ENCODE data around the gene RAB12. TPM values are rescaled to one million over a fixed set of nuclear protein-coding genes. Genes with fewer than 3 reads are reported as not detected.
A peak's percentile ranks its signal among the peaks of the same experiment; 100 is the strongest.

Gene RAB12
- total and polyA plus RNA-seq, 4 donors, result 44.9 to 85.2 (median 62.4) TPM

- Histone ChIP-seq H3K9me3 (ENCODE audit: control insufficient read depth, insufficient read depth, low read length) (no peaks in the 10 kb centered on the region), H3K4me1 (ENCODE audit: control insufficient read depth, insufficient read depth, low read length) (peaks cover 36% of the 10 kb centered on the region), H3K4me3 (ENCODE audit: low read depth, low read length) (peak overlapping the region; percentile 74), H3K27ac (ENCODE audit: low read depth, low read length) (no peak overlapping the region), H3K27me3 (ENCODE audit: control insufficient read depth, insufficient read depth, low read length) (peaks cover 10% of the 10 kb centered on the region), H3K36me3 (ENCODE audit: control insufficient read depth, insufficient read depth, low read length) (no peaks in the 10 kb centered on the region)
- whole genome bisulfite sequencing (ENCODE audit: insufficient coverage), result 3% methylated on average over 8 of the region's 13 CpGs
- no peak for DNase-seq (ENCODE audit: low read depth in 4 of 6, low spot score in 6 of 6)
Measured at GRCh38 chr18:8610459-8610851, 1.2 kb downstream of the RAB12 start.

GRCh38 chr18:8611916-8612576 lies 2.8 kb downstream of the RAB12 start:
- 98% methylated on average over 7 of the region's 17 CpGs for WGBS (ENCODE audit: insufficient coverage)
- H3K4me3 ChIP-seq (ENCODE audit: low read depth, low read length), result no peak overlapping the region
- DNase-seq (ENCODE audit: low read depth in 4 of 6, low spot score in 6 of 6), result no peak
- H3K9me3 ChIP-seq (ENCODE audit: control insufficient read depth, insufficient read depth, low read length), result no peaks in the 10 kb centered on the region
- H3K36me3 ChIP-seq (ENCODE audit: control insufficient read depth, insufficient read depth, low read length), result no peaks in the 10 kb centered on the region
- no peak overlapping the region for H3K27ac ChIP-seq (ENCODE audit: low read depth, low read length)
- peaks cover 36% of the 10 kb centered on the region for H3K4me1 ChIP-seq (ENCODE audit: control insufficient read depth, insufficient read depth, low read length)
- H3K27me3 ChIP-seq (ENCODE audit: control insufficient read depth, insufficient read depth, low read length), result peaks cover 10% of the 10 kb centered on the region

DNA sequence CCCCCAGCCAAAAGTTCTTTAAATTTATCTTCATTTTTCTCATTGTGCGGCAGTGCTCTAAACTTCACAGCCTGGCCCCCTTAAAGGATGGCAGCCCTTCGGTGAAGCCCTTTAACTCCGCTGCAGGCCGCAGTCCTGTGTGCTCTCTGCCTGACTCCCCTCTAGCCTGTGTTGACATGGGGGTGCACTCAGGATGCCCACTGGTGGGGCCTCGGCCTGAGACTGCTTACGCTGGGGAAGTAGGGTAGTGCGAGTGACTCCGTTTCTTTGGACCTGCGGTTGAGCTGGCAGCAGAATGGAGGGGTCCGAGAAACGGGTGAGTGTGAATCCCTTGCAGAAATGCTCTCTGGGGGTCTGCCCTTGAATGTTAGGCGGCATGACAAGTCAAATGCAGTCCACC lies 5.6 kb downstream of the RAB12 start:
- H3K27ac ChIP-seq (ENCODE audit: low read depth, low read length), result peak overlapping the region; percentile 16
- H3K36me3 ChIP-seq (ENCODE audit: control insufficient read depth, insufficient read depth, low read length), result no peaks in the 10 kb centered on the region
- no peak for DNase-seq (ENCODE audit: low read depth in 4 of 6, low spot score in 6 of 6)
- no peaks in the 10 kb centered on the region for H3K9me3 ChIP-seq (ENCODE audit: control insufficient read depth, insufficient read depth, low read length)
- H3K27me3 ChIP-seq (ENCODE audit: control insufficient read depth, insufficient read depth, low read length), result no peaks in the 10 kb centered on the region
- WGBS (ENCODE audit: insufficient coverage), result 94% methylated on average over 11 of the region's 12 CpGs
- H3K4me1 ChIP-seq (ENCODE audit: control insufficient read depth, insufficient read depth, low read length), result peaks cover 27% of the 10 kb centered on the region
- H3K4me3 ChIP-seq (ENCODE audit: low read depth, low read length), result no peak overlapping the region

GRCh38 chr18:8615397-8616027 lies 6.3 kb downstream of the RAB12 start:
- peak in 3 of 6 donors; percentile 36 to 93 (median 55) for DNase-seq (ENCODE audit: low read depth in 4 of 6, low spot score in 6 of 6)
- H3K4me1 ChIP-seq (ENCODE audit: control insufficient read depth, insufficient read depth, low read length), result peaks cover 21% of the 10 kb centered on the region
- H3K27ac ChIP-seq (ENCODE audit: low read depth, low read length), result peak overlapping the region; percentile 57
- no peaks in the 10 kb centered on the region for H3K9me3 ChIP-seq (ENCODE audit: control insufficient read depth, insufficient read depth, low read length)
- H3K4me3 ChIP-seq (ENCODE audit: low read depth, low read length), result no peak overlapping the region
- no peaks in the 10 kb centered on the region for H3K27me3 ChIP-seq (ENCODE audit: control insufficient read depth, insufficient read depth, low read length)
- H3K36me3 ChIP-seq (ENCODE audit: control insufficient read depth, insufficient read depth, low read length), result no peaks in the 10 kb centered on the region
- WGBS (ENCODE audit: insufficient coverage), result 29% methylated on average over 1 of the region's 4 CpGs

DNA sequence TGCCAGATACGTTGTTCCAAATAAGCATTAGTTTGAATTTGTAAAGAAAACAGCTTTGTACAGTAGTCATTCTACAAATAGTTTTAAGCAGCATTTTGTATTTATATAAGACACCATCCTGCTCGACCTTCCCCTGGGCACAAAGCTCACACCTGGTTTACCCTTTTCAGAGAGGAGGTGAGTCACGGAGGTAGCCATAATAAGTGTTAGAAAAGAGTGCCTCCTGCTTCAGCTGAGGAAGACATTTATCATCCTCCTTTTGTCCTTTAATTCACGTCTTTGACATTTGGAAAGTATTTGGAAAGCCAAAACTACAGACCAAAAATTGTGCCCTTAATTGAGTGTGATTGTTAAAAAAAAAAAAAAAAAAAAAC lies 6.8 kb downstream of the RAB12 start:
- no peak overlapping the region for H3K27ac ChIP-seq (ENCODE audit: low read depth, low read length)
- no peak for DNase-seq (ENCODE audit: low read depth in 4 of 6, low spot score in 6 of 6)
- no peaks in the 10 kb centered on the region for H3K27me3 ChIP-seq (ENCODE audit: control insufficient read depth, insufficient read depth, low read length)
- peaks cover 21% of the 10 kb centered on the region for H3K4me1 ChIP-seq (ENCODE audit: control insufficient read depth, insufficient read depth, low read length)
- no peak overlapping the region for H3K4me3 ChIP-seq (ENCODE audit: low read depth, low read length)
- no CpG with 5 or more reads among the region's 4 CpGs for WGBS (ENCODE audit: insufficient coverage)
- no peaks in the 10 kb centered on the region for H3K9me3 ChIP-seq (ENCODE audit: control insufficient read depth, insufficient read depth, low read length)
- H3K36me3 ChIP-seq (ENCODE audit: control insufficient read depth, insufficient read depth, low read length), result no peaks in the 10 kb centered on the region

DNA sequence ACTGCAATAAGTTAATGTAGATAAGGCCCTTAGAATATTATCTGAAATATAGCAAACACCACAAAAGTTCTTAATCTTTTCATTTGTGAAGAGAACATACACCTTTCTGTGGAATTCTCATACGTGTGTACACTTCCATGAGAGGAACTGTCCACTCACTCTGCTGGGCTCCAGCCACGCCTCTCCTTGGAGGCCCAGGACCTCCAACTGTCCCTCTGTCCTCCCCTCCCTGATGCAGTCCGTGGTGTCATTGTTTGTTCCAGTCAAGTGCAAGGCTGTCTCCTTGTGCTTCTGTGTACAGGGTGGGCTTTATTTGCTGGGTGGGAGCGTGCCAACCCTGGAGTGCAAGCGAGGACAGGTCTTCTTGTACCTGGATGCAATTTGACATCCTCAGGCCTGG lies 8.7 kb downstream of the RAB12 start:
- WGBS (ENCODE audit: insufficient coverage), result 86% methylated on average over 1 of the region's 5 CpGs
- H3K36me3 ChIP-seq (ENCODE audit: control insufficient read depth, insufficient read depth, low read length), result no peaks in the 10 kb centered on the region
- no peak for DNase-seq (ENCODE audit: low read depth in 4 of 6, low spot score in 6 of 6)
- H3K27me3 ChIP-seq (ENCODE audit: control insufficient read depth, insufficient read depth, low read length), result no peaks in the 10 kb centered on the region
- no peaks in the 10 kb centered on the region for H3K9me3 ChIP-seq (ENCODE audit: control insufficient read depth, insufficient read depth, low read length)
- H3K27ac ChIP-seq (ENCODE audit: low read depth, low read length), result no peak overlapping the region
- peaks cover 6% of the 10 kb centered on the region for H3K4me1 ChIP-seq (ENCODE audit: control insufficient read depth, insufficient read depth, low read length)
- H3K4me3 ChIP-seq (ENCODE audit: low read depth, low read length), result no peak overlapping the region

- peaks cover 11% of the 10 kb centered on the region for H3K4me1 ChIP-seq (ENCODE audit: control insufficient read depth, insufficient read depth, low read length)
- no peak overlapping the region for H3K27ac ChIP-seq (ENCODE audit: low read depth, low read length)
- no peak for DNase-seq (ENCODE audit: low read depth in 4 of 6, low spot score in 6 of 6)
- WGBS (ENCODE audit: insufficient coverage), result 98% methylated on average over 3 of the region's 5 CpGs
- no peaks in the 10 kb centered on the region for H3K27me3 ChIP-seq (ENCODE audit: control insufficient read depth, insufficient read depth, low read length)
- no peaks in the 10 kb centered on the region for H3K9me3 ChIP-seq (ENCODE audit: control insufficient read depth, insufficient read depth, low read length)
- H3K36me3 ChIP-seq (ENCODE audit: control insufficient read depth, insufficient read depth, low read length), result no peaks in the 10 kb centered on the region
- no peak overlapping the region for H3K4me3 ChIP-seq (ENCODE audit: low read depth, low read length)
Measured at GRCh38 chr18:8619041-8619440, 9.8 kb downstream of the RAB12 start.

GRCh38 chr18:8619835-8620577 lies 10.8 kb downstream of the RAB12 start:
- no peak for DNase-seq (ENCODE audit: low read depth in 4 of 6, low spot score in 6 of 6)
- Histone ChIP-seq H3K27me3 (ENCODE audit: control insufficient read depth, insufficient read depth, low read length) (no peaks in the 10 kb centered on the region), H3K27ac (ENCODE audit: low read depth, low read length) (no peak overlapping the region), H3K4me1 (ENCODE audit: control insufficient read depth, insufficient read depth, low read length) (peaks cover 6% of the 10 kb centered on the region), H3K36me3 (ENCODE audit: control insufficient read depth, insufficient read depth, low read length) (no peaks in the 10 kb centered on the region), H3K9me3 (ENCODE audit: control insufficient read depth, insufficient read depth, low read length) (no peaks in the 10 kb centered on the region), H3K4me3 (ENCODE audit: low read depth, low read length) (no peak overlapping the region)
- no CpG with 5 or more reads among the region's 6 CpGs for WGBS (ENCODE audit: insufficient coverage)

GRCh38 chr18:8620845-8621244 lies 11.6 kb downstream of the RAB12 start:
- Histone ChIP-seq H3K36me3 (ENCODE audit: control insufficient read depth, insufficient read depth, low read length) (peaks cover 2% of the 10 kb centered on the region), H3K4me1 (ENCODE audit: control insufficient read depth, insufficient read depth, low read length) (peaks cover 5% of the 10 kb centered on the region), H3K4me3 (ENCODE audit: low read depth, low read length) (no peak overlapping the region), H3K27ac (ENCODE audit: low read depth, low read length) (no peak overlapping the region), H3K27me3 (ENCODE audit: control insufficient read depth, insufficient read depth, low read length) (no peaks in the 10 kb centered on the region), H3K9me3 (ENCODE audit: control insufficient read depth, insufficient read depth, low read length) (no peaks in the 10 kb centered on the region)
- no peak for DNase-seq (ENCODE audit: low read depth in 4 of 6, low spot score in 6 of 6)
- WGBS (ENCODE audit: insufficient coverage), result 40% methylated on average over 1 of the region's 3 CpGs
